ENCODE results near the gene TXNDC11. TPM values are rescaled to one million over a fixed set of nuclear protein-coding genes. Genes with fewer than 3 reads are reported as not detected.

The TXNDC11 gene
- total RNA-seq, 8 experiments from 2014 or later, result 10.6 to 30.5 (median 20.3) TPM

DNA sequence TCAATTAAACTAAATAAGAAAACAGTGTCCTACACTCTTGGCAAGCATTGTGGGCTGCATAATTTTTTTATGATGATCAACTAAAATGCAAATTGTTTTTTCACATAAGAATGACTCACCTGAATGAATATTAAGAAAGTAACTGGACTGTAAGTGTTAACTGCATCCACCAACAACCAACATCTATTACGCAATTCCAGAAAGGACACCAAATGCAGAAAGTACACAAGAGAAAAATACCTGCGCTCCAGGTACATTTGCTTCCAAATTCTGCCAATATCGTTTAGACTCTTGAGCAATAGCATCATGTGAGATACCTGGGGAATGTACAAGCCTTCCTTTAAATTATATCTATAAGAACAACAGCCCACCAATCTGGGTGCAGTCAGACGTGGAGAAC lies 19.8 kb upstream of the TXNDC11 start:
- in situ Hi-C loops (cut with MboI; ENCODE audit: low pct_unique_long_range_greater_than_20kb in 2 of 9, low sequenced_read_pairs in 9 of 9, unreplicated experiment in 9 of 9), result no loop called here
- no peaks in the 10 kb centered on the region for H3K4me1 ChIP-seq (replicated peaks in 1 of 2)
- peak in 1 of 8 experiments; percentile 41 for ATAC-seq (replicated peaks in 6 of 8)
- no peak overlapping the region for H3K4me3 ChIP-seq
- H3K27ac ChIP-seq, result no peak overlapping the region
- WGBS, 10 experiments, result 71 to 100% (median 95%) methylated on average over 1 to 4 of the region's 4 CpGs; no CpG with 5 or more reads in 4 of the 10 experiments

- 93 to 100% (median 100%) methylated on average over 1 to 4 of the region's 4 CpGs; no CpG with 5 or more reads in 2 of the 10 experiments for WGBS, 10 experiments
- Histone ChIP-seq H3K4me3 (no peak overlapping the region), H3K27ac (no peak overlapping the region), H3K4me1 (replicated peaks in 1 of 2) (no peaks in the 10 kb centered on the region)
- in situ Hi-C loops (cut with MboI; ENCODE audit: low pct_unique_long_range_greater_than_20kb in 2 of 9, low sequenced_read_pairs in 9 of 9, unreplicated experiment in 9 of 9), result no loop called here
- no peak for ATAC-seq (replicated peaks in 6 of 8)
These were observed 17.3 kb upstream of the TXNDC11 start for GRCh38 chr16:11759997-11760396.

- in situ Hi-C loops (cut with MboI; ENCODE audit: low pct_unique_long_range_greater_than_20kb in 2 of 9, low sequenced_read_pairs in 9 of 9, unreplicated experiment in 9 of 9), result no loop called here
- WGBS, 10 experiments, result 72 to 100% (median 94%) methylated on average over 3 to 9 of the region's 9 CpGs
- ATAC-seq (replicated peaks in 6 of 8), result peak in 1 of 8 experiments; percentile 32
- H3K4me1 ChIP-seq (replicated peaks in 1 of 2), result no peaks in the 10 kb centered on the region
- H3K4me3 ChIP-seq, result no peak overlapping the region
- no peak overlapping the region for H3K27ac ChIP-seq
These were observed 16.6 kb upstream of the TXNDC11 start for GRCh38 chr16:11759163-11759834.

DNA sequence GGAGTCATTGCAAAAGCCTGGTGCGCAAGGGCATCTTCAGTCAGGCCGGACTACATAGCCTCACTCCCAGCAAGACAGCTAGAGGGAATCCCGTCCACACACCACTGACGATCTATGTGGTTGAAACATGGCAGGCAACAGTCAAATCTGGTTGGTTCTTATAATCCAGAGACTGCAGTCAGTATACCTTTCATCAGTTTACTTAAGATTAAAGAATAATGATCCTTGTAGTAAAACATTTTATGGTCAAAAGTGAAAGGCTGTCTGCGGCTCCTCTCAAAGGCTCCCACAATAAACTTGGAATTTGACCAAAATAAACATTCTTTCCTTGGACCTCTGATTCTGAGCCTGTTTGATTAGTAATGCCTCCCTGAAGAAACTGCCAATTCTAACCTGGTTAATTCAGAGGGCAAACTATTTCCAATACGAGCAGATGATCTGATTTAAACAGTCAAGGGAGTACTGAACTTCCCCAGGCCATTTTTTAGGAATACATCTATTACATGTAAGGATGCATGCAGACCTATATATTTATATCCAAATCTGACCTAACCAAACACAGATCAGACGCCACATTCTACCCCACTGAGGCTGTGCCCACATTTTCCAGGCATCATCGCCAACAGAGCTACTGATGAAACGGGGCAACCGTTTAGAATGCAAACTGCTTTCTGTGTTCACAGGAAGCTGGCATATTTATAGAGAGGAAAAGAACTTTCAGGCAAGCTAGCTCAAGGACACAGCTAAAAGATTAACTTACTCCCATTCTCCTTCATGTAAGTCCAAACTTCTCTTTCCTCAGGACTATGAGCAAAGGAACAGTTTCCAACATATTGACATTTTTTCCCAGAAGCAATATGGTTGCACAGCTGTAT lies 15.3 kb upstream of the TXNDC11 start:
- H3K4me3 ChIP-seq, result no peak overlapping the region
- H3K4me1 ChIP-seq (replicated peaks in 1 of 2), result no peaks in the 10 kb centered on the region
- H3K27ac ChIP-seq, result no peak overlapping the region
- peak in 1 of 8 experiments; percentile 36 for ATAC-seq (replicated peaks in 6 of 8)
- 83 to 100% (median 91%) methylated on average over 2 to 8 of the region's 10 CpGs for WGBS, 10 experiments
- in situ Hi-C loops (cut with MboI; ENCODE audit: low pct_unique_long_range_greater_than_20kb in 2 of 9, low sequenced_read_pairs in 9 of 9, unreplicated experiment in 9 of 9), result no loop called here

DNA sequence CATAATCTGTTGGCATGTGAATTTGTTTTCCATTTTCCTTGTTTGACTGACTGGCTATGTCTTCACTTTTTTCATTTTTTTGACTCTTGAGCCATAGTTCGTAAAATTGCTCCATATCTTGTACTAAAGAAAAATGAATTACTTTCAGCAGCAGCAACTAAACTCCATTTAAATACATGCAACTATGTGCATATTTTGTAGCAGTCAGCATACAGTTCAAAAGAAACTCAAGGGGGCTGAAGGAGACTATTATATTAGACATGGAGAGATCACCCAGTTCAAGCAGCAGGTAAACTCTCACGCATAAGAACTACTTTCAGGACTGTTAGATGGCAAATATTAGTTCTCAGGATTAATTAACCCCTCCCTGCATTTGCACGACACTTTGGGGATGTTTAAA lies 13.6 kb upstream of the TXNDC11 start:
- Histone ChIP-seq H3K4me1 (replicated peaks in 1 of 2) (no peaks in the 10 kb centered on the region), H3K4me3 (no peak overlapping the region), H3K27ac (no peak overlapping the region)
- 30 to 100% (median 94%) methylated on average over 1 to 3 of the region's 3 CpGs; no CpG with 5 or more reads in 2 of the 10 experiments for WGBS, 10 experiments
- in situ Hi-C loops (cut with MboI; ENCODE audit: low pct_unique_long_range_greater_than_20kb in 2 of 9, low sequenced_read_pairs in 9 of 9, unreplicated experiment in 9 of 9), result no loop called here
- peak in 3 of 8 experiments; percentile 64 to 88 (median 82) for ATAC-seq (replicated peaks in 6 of 8)

DNA sequence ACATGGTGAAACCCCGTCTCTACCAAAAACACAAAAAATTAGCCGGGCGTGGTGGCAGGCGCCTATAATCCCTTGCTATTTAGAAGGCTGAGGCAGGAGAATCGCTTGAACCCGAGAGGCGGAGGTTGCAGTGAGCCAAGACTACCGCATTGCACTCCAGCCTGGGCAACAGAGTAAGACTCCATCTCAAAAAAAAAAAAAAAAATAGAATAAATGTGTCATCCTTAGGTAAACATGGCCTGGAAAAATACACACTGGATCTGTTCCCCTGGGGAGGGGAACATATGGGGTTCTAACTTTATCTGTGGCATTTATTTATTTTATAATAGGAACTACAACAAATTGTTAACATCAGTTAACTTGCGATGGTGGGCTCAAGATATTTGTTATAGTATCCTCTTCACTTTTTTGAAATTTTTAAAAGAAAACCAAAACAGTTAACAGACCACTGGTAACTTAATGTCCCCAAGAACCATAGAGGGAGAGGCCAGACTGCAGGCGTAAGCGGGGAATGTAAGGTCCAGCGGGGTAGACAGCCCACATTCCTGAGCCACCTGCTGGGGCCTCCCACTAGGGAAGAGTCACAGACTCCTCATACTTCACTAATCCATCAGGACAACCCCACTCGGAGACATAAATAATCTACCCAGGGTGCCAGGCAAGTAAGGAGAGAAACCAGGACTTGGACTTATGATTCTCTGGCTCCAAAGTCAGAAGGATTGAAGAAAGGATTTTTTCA lies 12.5 kb upstream of the TXNDC11 start:
- H3K4me1 ChIP-seq (replicated peaks in 1 of 2), result no peaks in the 10 kb centered on the region
- no peak overlapping the region for H3K4me3 ChIP-seq
- in situ Hi-C loops (cut with MboI; ENCODE audit: low pct_unique_long_range_greater_than_20kb in 2 of 9, low sequenced_read_pairs in 9 of 9, unreplicated experiment in 9 of 9), result no loop called here
- WGBS, 10 experiments, result 20 to 100% (median 97%) methylated on average over 1 to 13 of the region's 13 CpGs
- H3K27ac ChIP-seq, result no peak overlapping the region
- no peak for ATAC-seq (replicated peaks in 6 of 8)

GRCh38 chr16:11752856-11753255 lies 10.2 kb upstream of the TXNDC11 start:
- Histone ChIP-seq H3K4me1 (replicated peaks in 1 of 2) (no peaks in the 10 kb centered on the region), H3K27ac (no peak overlapping the region), H3K4me3 (no peak overlapping the region)
- in situ Hi-C loops (cut with MboI; ENCODE audit: low pct_unique_long_range_greater_than_20kb in 2 of 9, low sequenced_read_pairs in 9 of 9, unreplicated experiment in 9 of 9), result no loop called here
- ATAC-seq (replicated peaks in 6 of 8), result no peak
- WGBS, 10 experiments, result 60 to 100% (median 97%) methylated on average over 1 to 3 of the region's 3 CpGs

DNA sequence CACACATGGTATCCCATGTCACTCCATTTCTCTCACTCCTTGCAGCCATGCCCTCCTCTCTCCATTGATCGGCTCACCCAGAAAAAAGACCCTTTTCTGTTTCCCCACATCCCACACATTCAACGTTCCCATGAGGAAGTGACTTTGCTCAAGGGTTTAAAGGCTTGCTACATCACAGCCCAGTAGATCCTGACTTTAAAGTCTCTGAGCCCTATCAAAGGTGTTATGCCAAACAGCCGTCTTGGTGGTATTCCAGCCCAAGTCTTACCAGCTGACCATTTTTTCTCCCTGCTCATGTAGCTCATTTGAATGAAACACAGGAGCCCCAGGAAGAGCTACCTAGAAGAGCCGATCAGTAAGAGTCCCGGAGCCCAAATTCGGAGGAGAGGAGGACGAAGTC lies 7.4 kb upstream of the TXNDC11 start:
- WGBS, 10 experiments, result 80 to 100% (median 88%) methylated on average over 1 to 7 of the region's 7 CpGs; no CpG with 5 or more reads in 2 of the 10 experiments
- ATAC-seq (replicated peaks in 6 of 8), result no peak
- no peak overlapping the region for H3K27ac ChIP-seq

GRCh38 chr16:11748404-11749254 lies 6.0 kb upstream of the TXNDC11 start:
- H3K4me3 ChIP-seq, result no peak overlapping the region
- 77 to 100% (median 93%) methylated on average over 3 to 13 of the region's 13 CpGs; no CpG with 5 or more reads in 2 of the 10 experiments for WGBS, 10 experiments
- no peaks in the 10 kb centered on the region for H3K4me1 ChIP-seq (replicated peaks in 1 of 2)
- in situ Hi-C loops (cut with MboI; ENCODE audit: low pct_unique_long_range_greater_than_20kb in 2 of 9, low sequenced_read_pairs in 9 of 9, unreplicated experiment in 9 of 9), result no loop called here
- peak in 5 of 8 experiments; percentile 19 to 62 (median 45) for ATAC-seq (replicated peaks in 6 of 8)
- no peak overlapping the region for H3K27ac ChIP-seq

More for the DNA sequence above, 7.4 kb upstream of the TXNDC11 start:
- no peak overlapping the region for H3K4me3 ChIP-seq
- in situ Hi-C loops (cut with MboI; ENCODE audit: low pct_unique_long_range_greater_than_20kb in 2 of 9, low sequenced_read_pairs in 9 of 9, unreplicated experiment in 9 of 9), result no loop called here
- no peaks in the 10 kb centered on the region for H3K4me1 ChIP-seq (replicated peaks in 1 of 2)

- Histone ChIP-seq H3K27ac (no peak overlapping the region), H3K4me1 (replicated peaks in 1 of 2) (peaks cover 0 to 5% of the 10 kb centered on the region in 2 donors), H3K4me3 (no peak overlapping the region)
- in situ Hi-C loops (cut with MboI; ENCODE audit: low pct_unique_long_range_greater_than_20kb in 2 of 9, low sequenced_read_pairs in 9 of 9, unreplicated experiment in 9 of 9), result no loop called here
- 50 to 100% (median 70%) methylated on average over 1 to 4 of the region's 7 CpGs; no CpG with 5 or more reads in 2 of the 10 experiments for WGBS, 10 experiments
- ATAC-seq (replicated peaks in 6 of 8), result no peak
These were observed 5.3 kb upstream of the TXNDC11 start for GRCh38 chr16:11747949-11748403.

DNA sequence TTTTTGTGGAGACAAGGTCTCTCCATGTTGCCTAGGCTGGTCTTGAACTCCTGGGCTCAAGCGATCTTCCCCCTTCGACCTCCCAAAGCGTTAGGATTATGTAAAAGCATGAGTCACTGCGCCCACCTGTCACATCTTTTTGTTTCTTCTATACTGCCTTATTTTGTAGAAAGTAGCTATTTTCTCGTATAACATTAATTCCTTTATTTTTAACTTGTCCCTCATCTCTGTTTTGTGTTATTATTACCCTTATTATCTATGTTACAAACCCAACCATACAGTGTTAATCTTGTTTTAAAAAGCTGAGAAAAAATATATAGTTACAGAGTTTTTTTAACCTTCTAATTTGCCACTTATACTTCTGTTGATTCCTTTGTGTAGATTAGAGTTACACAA lies 1.4 kb upstream of the TXNDC11 start:
- 71 to 100% (median 83%) methylated on average over 1 to 5 of the region's 5 CpGs; no CpG with 5 or more reads in 1 of the 10 experiments for WGBS, 10 experiments
- Histone ChIP-seq H3K27ac (no peak overlapping the region), H3K4me1 (replicated peaks in 1 of 2) (peaks cover 13 to 17% of the 10 kb centered on the region in 2 donors), H3K4me3 (no peak overlapping the region)
- in situ Hi-C loops (cut with MboI; ENCODE audit: low pct_unique_long_range_greater_than_20kb in 2 of 9, low sequenced_read_pairs in 9 of 9, unreplicated experiment in 9 of 9), result no loop called here
- ATAC-seq (replicated peaks in 6 of 8), result no peak
